ENCODE measurements around the gene IRGC. TPM values are rescaled to one million over a fixed set of nuclear protein-coding genes. Genes with fewer than 3 reads are reported as not detected.

Gene IRGC
- total and polyA plus RNA-seq, 2 donors (not counting 3 experiments of a cell fraction or from before 2014, with no cell fraction given): not detected

- ChIA-PET POLR2A (interaction anchor here (0.6 kb wide), 1 partner anchor 104 kb away, joined by 3 read pairs; no protein-coding TSS in a partner anchor), CTCF (interaction anchor here (1.0 to 1.6 kb wide), 3 partner anchors 10 to 122 kb away, joined by 3 to 8 read pairs (median 4); no protein-coding TSS in a partner anchor)
Measured at GRCh38 chr19:43688059-43688701, 27.7 kb upstream of the IRGC start.

More at GRCh38 chr19:43688059-43688701, 27.7 kb upstream of the IRGC start:
- H3K9me1 ChIP-seq (replicated peaks; ENCODE audit: control insufficient read depth, extremely low read depth, insufficient read depth, low read length): no peaks in the 10 kb centered on the region
- dilution Hi-C loops (cut with MboI; ENCODE audit: extremely low pct_ligation_motif_present, low sequenced_read_pairs) (no loop called here), intact Hi-C loops (cut with micrococcal nuclease) (no loop called here)
- no peaks in the 10 kb centered on the region for H3K4me1 ChIP-seq (ENCODE audit: control insufficient read depth, extremely low read depth, insufficient read depth, low read length)
- H3K36me3 ChIP-seq (ENCODE audit: control insufficient read depth in 2 of 2, extremely low read depth in 1 of 2, insufficient read depth in 2 of 2, low read length in 2 of 2): no peaks in the 10 kb centered on the region
- no peak overlapping the region for H3K27ac ChIP-seq (ENCODE audit: insufficient read depth, low read depth, low read length)
- no peak overlapping the region for H3K4me2 ChIP-seq (ENCODE audit: insufficient read depth, low read length)
- no TSS peak for BruUV-seq (replicated peaks)
- H3K9me3 ChIP-seq (replicated peaks; ENCODE audit: control insufficient read depth, insufficient read depth, low read length): no peaks in the 10 kb centered on the region
- no peaks in the 10 kb centered on the region for H3K79me2 ChIP-seq (ENCODE audit: control insufficient read depth, insufficient read depth, low read length)
- no peak overlapping the region for H3K9ac ChIP-seq (replicated peaks; ENCODE audit: extremely low read depth, insufficient read depth, low read length)
- no peak overlapping the region for H3K4me3 ChIP-seq (replicated peaks in 1 of 3; ENCODE audit: insufficient read depth in 1 of 3, low read depth in 1 of 3, low read length in 3 of 3)
- FAIRE-seq (no peak), DNase-seq (ENCODE audit: low read depth, low spot score) (no peak)
- no peaks in the 10 kb centered on the region for H4K20me1 ChIP-seq (replicated peaks; ENCODE audit: control insufficient read depth, extremely low read depth, insufficient read depth, low read length)
- no peak for TF ChIP-seq CTCF (IDR thresholded peaks at IDR 0.05; ENCODE audit: extremely low read depth in 1 of 2, insufficient read depth in 1 of 2, low read depth in 1 of 2, low read length in 2 of 2)
- no peak for TF ChIP-seq POLR2A (IDR thresholded peaks at IDR 0.05; ENCODE audit: low read depth, low read length)
- TF ChIP-seq MYC (IDR thresholded peaks at IDR 0.05; ENCODE audit: low read depth, low read length): no peak
- no peak for TF ChIP-seq FOS (IDR thresholded peaks at IDR 0.05; ENCODE audit: borderline replicate concordance, insufficient read depth, low read length)
- no peak for TF ChIP-seq GATA2 (IDR thresholded peaks at IDR 0.05; ENCODE audit: insufficient read depth, insufficient read length, low read depth, low read length)
- no peak for TF ChIP-seq MAX (IDR thresholded peaks at IDR 0.05; ENCODE audit: insufficient read depth, insufficient read length)
- TF ChIP-seq EZH2 (IDR thresholded peaks at IDR 0.05; ENCODE audit: borderline replicate concordance, low read depth, low read length, severe bottlenecking): no peak
- no peak for TF ChIP-seq JUN (IDR thresholded peaks at IDR 0.05; ENCODE audit: borderline replicate concordance, insufficient read depth, insufficient read length, low read depth)
- TF ChIP-seq POLR2AphosphoS5 (IDR thresholded peaks at IDR 0.05; ENCODE audit: insufficient read depth, low read depth, low read length): no peak
- H2AFZ ChIP-seq (ENCODE audit: low read depth, low read length): no peak overlapping the region
- peaks cover 0 to 5% of the 10 kb centered on the region in 2 experiments for H3K27me3 ChIP-seq (ENCODE audit: control insufficient read depth in 2 of 2, insufficient read depth in 2 of 2, low read length in 2 of 2)

Measured in endothelial cell of umbilical vein (primary cell).